Fibroblast of skin of right biceps (primary cell): ENCODE results near the gene POLD1.
A peak's percentile ranks its signal among the peaks of the same experiment; 100 is the strongest.

ENCODE experiments used
- DNase-seq: peaks from one replicate; pipeline ENCODE4 v3.0.0-alpha.2; 2013

Gene POLD1

GRCh38 chr19:50394017-50394416 lies 9.9 kb downstream of the POLD1 start:
- DNase-seq: no peak

- DNase-seq: no peak
Measured at GRCh38 chr19:50398675-50399367, 14.7 kb downstream of the POLD1 start.

- no peak for DNase-seq
Measured at GRCh38 chr19:50399368-50399745, 15.2 kb downstream of the POLD1 start.

GRCh38 chr19:50401605-50402450 lies 17.7 kb downstream of the POLD1 start:
- DNase-seq: no peak

- no peak for DNase-seq
Measured at GRCh38 chr19:50402544-50403301, 18.6 kb downstream of the POLD1 start.

- no peak for DNase-seq
Measured at GRCh38 chr19:50406156-50406820, 22.1 kb downstream of the POLD1 start.

GRCh38 chr19:50406829-50407228 lies 22.7 kb downstream of the POLD1 start:
- DNase-seq: no peak

GRCh38 chr19:50409347-50409746 lies 25.2 kb downstream of the POLD1 start:
- no peak for DNase-seq

- DNase-seq: no peak
Measured at GRCh38 chr19:50410109-50410508, 26.0 kb downstream of the POLD1 start.

- no peak for DNase-seq
Measured at GRCh38 chr19:50412419-50412818, 28.3 kb downstream of the POLD1 start.

- no peak for DNase-seq
Measured at GRCh38 chr19:50413096-50413495, 28.9 kb downstream of the POLD1 start.

GRCh38 chr19:50413531-50413930 lies 29.4 kb downstream of the POLD1 start:
- DNase-seq: no peak

- DNase-seq: peak; percentile 52
Measured at GRCh38 chr19:50414864-50415660, 30.9 kb downstream of the POLD1 start.

- no peak for DNase-seq
Measured at GRCh38 chr19:50415661-50416033, 31.5 kb downstream of the POLD1 start.

- no peak for DNase-seq
Measured at GRCh38 chr19:50416034-50416977, 32.2 kb downstream of the POLD1 start.

- no peak for DNase-seq
Measured at GRCh38 chr19:50417111-50418081, 33.2 kb downstream of the POLD1 start.

- DNase-seq: no peak
Measured at GRCh38 chr19:50418176-50419021, 34.3 kb downstream of the POLD1 start, which contains the start of gene SPIB. Gene SPIB (plus strand): TSS chr19:50418938. CDS start chr19:50418963, 25 bp downstream.

- DNase-seq: no peak
Measured at GRCh38 chr19:50419022-50419579, 35.0 kb downstream of the POLD1 start.
